ENCODE results near the gene LSM10.
A peak's percentile ranks its signal among the peaks of the same experiment; 100 is the strongest.

Gene LSM10

GRCh38 chr1:36406440-36406839 is 8.7 kb upstream of the LSM10 start:
- DNase-seq, result no peak

DNA sequence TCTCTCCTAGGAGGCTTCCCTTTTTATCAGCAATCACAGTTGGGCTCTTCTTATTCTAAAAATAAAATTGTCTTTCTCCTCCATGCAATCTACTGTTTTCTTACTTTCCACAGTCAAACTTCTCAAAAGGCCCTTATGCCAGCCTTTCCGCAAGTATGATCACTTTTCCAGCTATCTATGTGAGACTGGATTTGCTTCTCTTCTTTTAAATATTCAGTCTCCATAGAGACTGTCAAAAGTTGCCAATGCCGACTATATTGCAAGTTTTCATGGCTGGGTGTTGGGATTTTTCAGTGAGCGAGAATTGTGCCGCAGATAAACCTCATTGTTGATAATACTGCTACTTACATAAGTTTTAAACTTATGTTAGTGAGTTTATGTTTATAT is 4.8 kb upstream of the LSM10 start:
- DNase-seq, result no peak

- no peak for DNase-seq
These were observed 4.1 kb upstream of the LSM10 start for GRCh38 chr1:36401602-36402503.

DNA sequence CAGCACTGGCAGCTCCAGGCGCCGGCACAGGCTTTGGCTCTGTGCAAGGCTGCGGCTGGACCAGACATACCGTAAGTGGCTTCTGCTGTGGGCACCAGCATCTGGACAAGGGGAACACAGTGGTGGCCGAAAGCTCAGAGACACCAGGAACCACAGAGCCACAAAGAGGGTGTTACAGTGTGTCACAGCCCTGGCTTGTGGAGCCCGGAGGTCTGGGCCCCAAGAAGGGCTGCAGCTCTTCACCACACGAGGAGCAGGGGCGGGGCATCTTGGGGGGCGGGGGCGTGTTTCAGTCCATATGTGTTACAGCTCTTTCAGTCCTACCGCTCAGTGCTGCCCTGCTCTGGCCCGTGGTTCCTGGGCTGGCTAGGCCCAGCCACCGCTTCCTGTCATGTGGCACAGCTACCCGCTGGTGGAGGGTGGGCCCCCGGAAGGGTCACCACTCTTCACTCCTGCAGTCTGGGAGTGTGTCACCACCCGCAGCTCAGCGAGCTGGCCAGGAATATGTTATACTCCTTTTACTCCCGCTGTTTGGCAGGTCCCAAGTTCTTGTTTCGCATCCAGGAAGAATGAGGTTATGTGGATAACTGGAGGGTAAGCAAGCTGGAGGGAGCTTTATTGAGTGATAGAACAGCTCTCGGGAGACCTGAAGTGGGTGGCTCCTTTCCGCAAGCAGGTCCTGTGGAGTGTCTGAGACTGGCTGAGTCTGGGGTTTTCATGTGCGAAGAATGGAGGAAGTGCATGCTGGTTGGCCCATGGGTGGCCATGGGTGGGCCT is 3.3 kb upstream of the LSM10 start:
- peak; percentile 90 for DNase-seq

GRCh38 chr1:36400514-36400824 is 2.8 kb upstream of the LSM10 start:
- no peak for DNase-seq

- no peak for DNase-seq
These were observed 766 bp upstream of the LSM10 start for GRCh38 chr1:36398370-36398977.

DNA sequence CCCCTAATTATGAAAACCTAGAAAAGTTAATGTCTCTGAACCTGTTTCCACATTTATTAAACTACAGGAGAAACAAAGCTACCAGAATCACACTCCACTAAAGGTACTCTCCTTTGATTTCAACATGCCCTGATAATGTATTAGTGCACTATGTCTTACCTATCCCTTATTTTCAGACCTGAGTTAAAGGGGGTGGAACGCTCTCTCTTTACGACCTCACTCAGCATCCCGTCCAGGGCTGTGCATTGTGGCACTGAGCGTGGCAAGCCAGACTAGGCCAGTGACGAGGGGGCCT is 678 bp downstream of the LSM10 start:
- DNase-seq, result no peak

- DNase-seq, result no peak
These were observed 1.3 kb downstream of the LSM10 start for GRCh38 chr1:36396359-36396758.

DNA sequence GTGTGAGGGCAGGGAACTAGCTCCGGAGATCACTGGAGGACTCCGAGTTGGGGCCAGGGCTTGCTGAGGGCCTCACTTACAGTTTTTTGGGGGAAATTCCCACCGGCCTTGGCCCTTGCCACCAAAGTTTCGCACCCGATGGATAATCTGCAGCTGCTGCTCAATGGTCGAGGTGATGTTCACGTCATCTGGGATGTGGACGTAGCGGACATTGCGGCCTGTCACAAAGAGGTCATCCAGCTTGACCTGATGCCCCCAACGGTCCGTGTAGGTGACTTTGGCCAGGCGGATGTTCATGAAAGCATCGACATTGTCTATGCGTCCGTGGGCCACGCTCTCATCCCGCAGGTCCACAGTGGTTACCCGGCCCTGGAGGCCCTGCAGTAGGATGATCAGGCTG is 4.0 kb downstream of the LSM10 start:
- DNase-seq, result no peak

- DNase-seq, result no peak
These were observed 4.9 kb downstream of the LSM10 start for GRCh38 chr1:36392836-36393235.

DNA sequence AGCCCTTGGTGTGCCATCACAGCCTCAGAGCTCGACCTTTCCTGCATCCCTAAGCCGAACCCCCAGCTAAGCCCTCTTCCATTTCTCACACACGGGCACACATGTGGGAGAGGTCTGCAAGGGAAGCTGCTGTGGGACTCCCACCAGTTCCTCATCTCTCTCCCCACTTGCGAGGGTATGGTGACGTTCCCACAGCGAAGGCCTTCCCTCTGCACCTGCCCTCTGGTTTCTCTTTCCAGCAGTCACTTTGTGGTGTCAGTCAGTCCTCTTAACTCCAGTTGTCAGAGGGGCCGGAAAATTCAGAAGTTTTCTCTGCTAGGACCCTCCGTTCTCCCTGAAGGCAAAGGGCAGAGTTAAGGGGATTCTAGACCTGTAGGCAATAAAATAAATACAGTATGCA is 6.4 kb downstream of the LSM10 start:
- no peak for DNase-seq

DNA sequence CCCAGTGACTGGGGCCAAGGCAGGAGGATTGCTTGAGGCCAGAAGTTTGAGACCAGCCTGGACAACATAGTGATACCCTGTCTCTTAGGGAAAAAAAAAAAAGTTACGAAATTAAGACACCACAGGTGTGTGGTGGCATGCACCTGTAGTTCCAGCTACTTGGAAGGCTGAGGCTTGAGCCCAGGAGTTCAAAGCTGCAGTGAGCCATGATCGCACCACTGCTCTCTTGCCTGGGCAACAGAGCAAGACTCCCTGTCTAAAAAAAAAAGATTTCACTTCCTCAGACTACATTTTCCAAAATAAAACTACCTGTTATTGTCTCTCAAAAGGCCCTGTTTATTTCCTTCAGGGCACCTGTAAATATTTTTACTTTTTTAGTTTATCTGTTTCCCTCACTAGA is 7.3 kb downstream of the LSM10 start:
- no peak for DNase-seq

GRCh38 chr1:36389999-36390398 is 7.7 kb downstream of the LSM10 start:
- peak; percentile 75 for DNase-seq

- DNase-seq, result no peak
These were observed 8.4 kb downstream of the LSM10 start for GRCh38 chr1:36389261-36389660.

GRCh38 chr1:36387141-36387949 is 10.4 kb downstream of the LSM10 start:
- DNase-seq, result peak; percentile 93

GRCh38 chr1:36386265-36387140 is 11.2 kb downstream of the LSM10 start:
- peak; percentile 100 for DNase-seq

DNA sequence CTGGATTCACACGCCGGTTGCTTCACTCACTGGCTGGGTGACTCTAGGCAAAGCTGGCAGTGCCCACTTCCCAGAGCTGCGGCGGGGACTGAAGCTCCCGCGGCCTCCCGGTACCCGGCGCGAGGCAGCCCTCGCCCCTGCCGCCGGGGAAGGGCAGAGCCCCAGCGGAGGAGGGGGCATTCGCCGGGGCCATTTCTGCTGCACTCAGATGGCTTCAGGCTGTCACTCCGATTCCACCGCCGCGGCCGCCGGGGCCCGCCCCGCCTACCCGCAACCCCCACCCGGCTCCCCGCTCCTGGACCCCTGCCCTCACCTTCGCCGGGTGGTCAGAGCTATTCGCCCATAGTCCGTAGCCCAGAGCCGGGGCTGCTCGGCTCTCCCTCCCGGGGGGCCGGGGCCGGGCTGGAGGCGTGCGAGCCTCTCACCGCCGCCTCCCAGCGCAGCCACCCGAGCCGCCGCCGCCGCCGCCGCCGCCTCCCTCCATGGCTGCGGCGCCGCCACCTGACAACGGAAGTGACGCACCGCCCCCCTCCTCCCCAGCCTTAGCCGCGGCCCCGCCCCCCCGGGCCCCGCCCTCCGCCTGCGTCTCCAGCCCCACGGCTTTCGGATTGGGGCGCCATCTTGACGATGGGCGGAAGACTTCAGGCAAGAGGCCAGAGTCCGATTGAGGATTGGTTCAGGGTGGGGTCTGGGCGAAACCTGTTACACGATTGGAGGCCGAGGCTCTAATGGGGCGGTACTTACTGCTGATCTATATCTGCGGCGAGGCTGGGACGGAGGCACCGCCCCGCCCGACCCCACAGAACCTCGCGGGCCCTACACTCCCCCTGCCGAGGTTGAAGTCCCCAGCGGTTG is 12.1 kb downstream of the LSM10 start, which contains the start of gene STK40:
Gene STK40, minus strand, starts transcription at position 515 of the 855 bp plus-strand sequence. CDS start 24,592 bp downstream, outside the sequence.
- DNase-seq, result peak; percentile 99

DNA sequence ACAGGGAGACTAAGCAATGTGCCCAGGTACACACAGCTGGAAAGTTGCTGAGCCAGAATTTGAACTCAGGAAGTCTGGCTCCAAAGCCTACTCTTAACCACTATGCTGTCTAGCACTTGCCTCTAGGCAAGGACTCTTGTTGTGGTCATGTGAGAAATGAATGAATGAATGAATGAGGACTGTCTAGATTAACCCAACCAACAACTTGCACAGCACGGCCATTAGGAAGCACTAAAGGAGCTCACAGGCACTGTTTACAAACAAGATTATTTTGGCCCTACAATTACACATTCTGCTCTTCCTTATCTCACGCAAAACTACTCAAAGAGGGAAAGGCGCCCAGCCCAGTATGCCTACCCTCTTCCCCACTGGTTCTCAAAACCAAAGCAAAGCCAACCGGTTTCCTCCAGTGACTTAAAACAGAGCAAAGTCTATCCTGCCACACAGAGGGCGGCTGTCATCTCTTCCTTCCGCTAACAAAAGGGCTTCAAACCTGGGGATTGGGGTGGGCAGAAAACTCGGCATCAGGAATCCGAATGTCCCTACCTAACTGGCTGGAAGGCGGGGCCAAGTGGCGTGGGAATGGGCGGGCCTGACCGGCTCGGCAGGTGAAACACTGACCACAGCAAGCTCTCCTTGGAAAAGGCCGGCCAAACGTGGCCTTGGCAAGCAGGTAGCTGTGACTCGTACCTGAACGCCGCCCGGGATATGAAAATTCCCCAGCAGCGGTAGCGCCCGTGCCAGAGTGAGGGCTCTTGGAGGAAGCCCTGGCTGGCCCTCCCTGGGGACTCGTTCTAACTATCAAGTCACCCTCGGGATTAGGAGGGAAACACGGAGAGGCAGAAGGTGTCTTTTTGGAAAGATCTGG is 12.9 kb downstream of the LSM10 start:
- DNase-seq, result peak; percentile 32

- no peak for DNase-seq
These were observed 14.5 kb downstream of the LSM10 start for GRCh38 chr1:36383240-36383639.

- DNase-seq, result no peak
These were observed 15.0 kb downstream of the LSM10 start for GRCh38 chr1:36382669-36383068.

Data from suppressor macrophage treated with lipopolysaccharide for 4 hours (primary cell).